PFSK-1 (cell line): ENCODE measurements around the gene KIAA2012.

Source experiments
- FOXP2 ChIP-seq: optimal IDR thresholded peaks from 2 replicates; pipeline ENCODE3; 2011; ENCODE audit warnings: borderline replicate concordance, control low read depth, inconsistent platforms; ENCODE audit not compliant: insufficient read depth; ENCODE audit errors: extremely low read length, extremely low read depth
- POLR2AphosphoS5 ChIP-seq: IDR thresholded peaks from 2 replicates; pipeline ENCODE4 v1.6.1; 2012; ENCODE audit warnings: low read depth, mild to moderate bottlenecking, control low read depth, low read length, moderate library complexity
- REST ChIP-seq, 2 experiments: IDR thresholded peaks; 2 replicates each; pipeline versions ENCODE4 v1.6.1 to v1.8.0; 2011 to 2012; ENCODE audit warnings: low read depth in 2 of 2, low read length in 2 of 2, control low read depth in 1 of 2, inconsistent platforms in 1 of 2, mild to moderate bottlenecking in 1 of 2, moderate library complexity in 1 of 2; ENCODE audit not compliant: insufficient read depth in 1 of 2
- SIN3A ChIP-seq: IDR thresholded peaks from 2 replicates; pipeline ENCODE4 v1.6.1; 2012; ENCODE audit warnings: mild to moderate bottlenecking, low read length, moderate library complexity, borderline replicate concordance; ENCODE audit not compliant: insufficient read depth
- TAF1 ChIP-seq: IDR thresholded peaks from 2 replicates; pipeline ENCODE4 v1.6.1; 2012; ENCODE audit warnings: low read length, control low read depth, borderline replicate concordance; ENCODE audit not compliant: insufficient read depth

GRCh38 chr2:202046572-202046971 is 26.5 kb upstream of the KIAA2012 start:
- TF ChIP-seq SIN3A, result no peak
- no peak for TF ChIP-seq REST (IDR thresholded peaks at IDR 0.05; ENCODE audit: insufficient read depth in 1 of 2, low read depth in 2 of 2, low read length in 2 of 2)
- no peak for TF ChIP-seq FOXP2
- no peak for TF ChIP-seq POLR2AphosphoS5
- TF ChIP-seq TAF1, result no peak
